GM18873 (cell line): ENCODE data around the gene SREK1IP1.

Source experiments
- ATAC-seq: cut with Tn5 transposase; IDR thresholded peaks from one replicate; pipeline ENCODE4 v1.9.1; 2021; ENCODE audit warnings: mild to moderate bottlenecking, moderate library complexity, moderate number of reproducible peaks; ENCODE audit not compliant: unreplicated experiment, low FRiP score

SREK1IP1 gene

GRCh38 chr5:64688965-64689364 lies 79.5 kb downstream of the SREK1IP1 start:
- ATAC-seq: no peak

GRCh38 chr5:64688391-64688790 lies 80.1 kb downstream of the SREK1IP1 start:
- no peak for ATAC-seq

- ATAC-seq: no peak
These were observed 82.6 kb downstream of the SREK1IP1 start for GRCh38 chr5:64685866-64686265.

DNA sequence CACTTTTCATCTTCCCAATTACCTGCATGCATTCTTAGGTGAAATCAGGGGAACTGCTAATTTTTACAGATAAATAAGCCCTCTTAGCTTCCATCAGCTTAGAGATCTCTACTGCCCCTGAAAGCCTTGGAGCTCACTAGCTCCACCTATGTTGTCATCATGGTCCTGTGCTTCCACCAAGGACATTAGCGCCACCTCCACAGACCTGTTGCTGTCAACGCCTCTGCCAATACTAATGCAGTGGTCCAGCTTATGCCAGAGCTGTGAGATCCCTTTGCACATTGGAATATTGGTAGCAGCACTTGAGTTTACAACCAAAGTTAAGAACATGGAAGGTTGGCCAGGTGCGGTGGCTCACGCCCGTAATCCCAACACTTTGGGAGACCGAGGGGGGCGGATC lies 85.9 kb downstream of the SREK1IP1 start:
- no peak for ATAC-seq

- no peak for ATAC-seq
These were observed 88.2 kb downstream of the SREK1IP1 start for GRCh38 chr5:64680289-64680688.

DNA sequence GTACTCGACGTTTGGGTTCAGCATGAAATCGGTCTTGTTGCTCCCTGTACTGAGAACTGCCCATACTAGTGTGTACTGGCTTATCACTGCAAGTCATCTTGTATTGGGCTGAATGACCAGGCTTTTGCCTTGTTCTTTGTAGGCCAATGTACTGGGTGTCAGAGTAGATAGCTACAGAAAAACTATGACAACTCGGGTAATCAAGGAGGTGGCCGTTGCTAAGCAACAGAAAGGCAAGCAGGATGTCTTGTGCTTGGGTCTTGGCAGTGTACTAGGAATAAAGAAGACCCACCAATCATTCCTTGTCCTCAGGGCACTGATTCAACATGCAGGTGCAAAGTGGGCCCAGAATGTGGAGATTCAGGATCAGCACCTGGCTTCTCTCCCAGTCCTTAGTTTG lies 90.1 kb downstream of the SREK1IP1 start:
- no peak for ATAC-seq

DNA sequence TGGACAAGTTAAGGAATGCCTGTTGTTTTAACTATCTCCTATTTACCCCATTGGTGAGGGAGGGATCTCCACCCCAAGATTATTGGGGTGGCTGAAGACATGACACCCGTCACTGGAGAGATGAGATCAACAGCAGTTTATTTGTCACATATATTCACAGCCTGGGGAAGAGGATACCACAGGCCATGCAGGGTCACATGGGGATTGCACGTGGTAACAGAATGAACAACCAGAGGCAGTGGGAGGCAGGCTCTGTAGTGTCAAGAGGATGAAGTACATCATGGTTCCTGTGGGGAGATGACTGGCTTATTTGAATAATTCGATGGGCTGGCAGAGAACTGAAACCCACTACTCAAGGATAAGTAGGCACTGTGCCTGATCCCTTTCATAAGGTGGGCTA lies 96.8 kb downstream of the SREK1IP1 start:
- ATAC-seq: no peak

- ATAC-seq: no peak
These were observed 98.2 kb downstream of the SREK1IP1 start for GRCh38 chr5:64670277-64670676.
